Immature natural killer cell (primary cell): Measurements from ENCODE around the gene ALOX12. TPM values are rescaled to one million over a fixed set of nuclear protein-coding genes. Genes with fewer than 3 reads are reported as not detected.
"Not testable (repeated sequence)": the region's sequence is repeated elsewhere in the genome, so short reads cannot be mapped to it uniquely, and the experiment has no call there.

Experiments
- DNase-seq, 3 donors: peaks; one replicate each; pipeline ENCODE4 v3.0.0; 2022; ENCODE audit warnings: mixed read lengths in 1 of 3
- H3K27ac Mint-ChIP-seq, 6 donors: one replicate each; pipeline ENCODE4 v1.8.0; 2020; ENCODE audit warnings: mixed read lengths in 6 of 6, mild to moderate bottlenecking in 5 of 6, inconsistent platforms in 4 of 6, moderate library complexity in 3 of 6
- H3K27me3 Mint-ChIP-seq, 3 donors: one replicate each; pipeline ENCODE4 v1.8.0; 2020 to 2021; ENCODE audit warnings: low read depth in 3 of 3, mild to moderate bottlenecking in 3 of 3, mixed read lengths in 3 of 3, moderate library complexity in 3 of 3, inconsistent platforms in 1 of 3
- H3K36me3 Mint-ChIP-seq, 3 donors: one replicate each; pipeline ENCODE4 v1.8.0; 2020; ENCODE audit warnings: mixed read lengths in 3 of 3, inconsistent platforms in 2 of 3, mild to moderate bottlenecking in 2 of 3
- H3K4me1 Mint-ChIP-seq, 2 donors: one replicate each; pipeline ENCODE4 v1.8.0; 2020; ENCODE audit warnings: inconsistent platforms in 2 of 2, mild to moderate bottlenecking in 2 of 2, mixed read lengths in 2 of 2, moderate library complexity in 1 of 2
- H3K4me3 Mint-ChIP-seq, 5 donors: one replicate each; pipeline ENCODE4 v1.8.0; 2020; ENCODE audit warnings: mild to moderate bottlenecking in 5 of 5, mixed read lengths in 5 of 5, inconsistent platforms in 3 of 5, moderate library complexity in 3 of 5
- H3K9me3 Mint-ChIP-seq, 6 donors: one replicate each; pipeline ENCODE4 v1.8.0; 2020; ENCODE audit warnings: mild to moderate bottlenecking in 6 of 6, mixed read lengths in 6 of 6, inconsistent platforms in 4 of 6, moderate library complexity in 3 of 6
- polyA plus RNA-seq, 3 donors: library from polyadenylated mRNA; unstranded; fragments of 300-500 nt; fragmentation: Illumina TruSeq; gene quantifications; one replicate each; pipeline ENCODE4 v1.2.3, GENCODE V29; 2021

Gene ALOX12, protein sequence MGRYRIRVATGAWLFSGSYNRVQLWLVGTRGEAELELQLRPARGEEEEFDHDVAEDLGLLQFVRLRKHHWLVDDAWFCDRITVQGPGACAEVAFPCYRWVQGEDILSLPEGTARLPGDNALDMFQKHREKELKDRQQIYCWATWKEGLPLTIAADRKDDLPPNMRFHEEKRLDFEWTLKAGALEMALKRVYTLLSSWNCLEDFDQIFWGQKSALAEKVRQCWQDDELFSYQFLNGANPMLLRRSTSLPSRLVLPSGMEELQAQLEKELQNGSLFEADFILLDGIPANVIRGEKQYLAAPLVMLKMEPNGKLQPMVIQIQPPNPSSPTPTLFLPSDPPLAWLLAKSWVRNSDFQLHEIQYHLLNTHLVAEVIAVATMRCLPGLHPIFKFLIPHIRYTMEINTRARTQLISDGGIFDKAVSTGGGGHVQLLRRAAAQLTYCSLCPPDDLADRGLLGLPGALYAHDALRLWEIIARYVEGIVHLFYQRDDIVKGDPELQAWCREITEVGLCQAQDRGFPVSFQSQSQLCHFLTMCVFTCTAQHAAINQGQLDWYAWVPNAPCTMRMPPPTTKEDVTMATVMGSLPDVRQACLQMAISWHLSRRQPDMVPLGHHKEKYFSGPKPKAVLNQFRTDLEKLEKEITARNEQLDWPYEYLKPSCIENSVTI
- polyA plus RNA-seq: under 1 TPM; 0.24 to 0.92 (median 0.83) TPM

DNA sequence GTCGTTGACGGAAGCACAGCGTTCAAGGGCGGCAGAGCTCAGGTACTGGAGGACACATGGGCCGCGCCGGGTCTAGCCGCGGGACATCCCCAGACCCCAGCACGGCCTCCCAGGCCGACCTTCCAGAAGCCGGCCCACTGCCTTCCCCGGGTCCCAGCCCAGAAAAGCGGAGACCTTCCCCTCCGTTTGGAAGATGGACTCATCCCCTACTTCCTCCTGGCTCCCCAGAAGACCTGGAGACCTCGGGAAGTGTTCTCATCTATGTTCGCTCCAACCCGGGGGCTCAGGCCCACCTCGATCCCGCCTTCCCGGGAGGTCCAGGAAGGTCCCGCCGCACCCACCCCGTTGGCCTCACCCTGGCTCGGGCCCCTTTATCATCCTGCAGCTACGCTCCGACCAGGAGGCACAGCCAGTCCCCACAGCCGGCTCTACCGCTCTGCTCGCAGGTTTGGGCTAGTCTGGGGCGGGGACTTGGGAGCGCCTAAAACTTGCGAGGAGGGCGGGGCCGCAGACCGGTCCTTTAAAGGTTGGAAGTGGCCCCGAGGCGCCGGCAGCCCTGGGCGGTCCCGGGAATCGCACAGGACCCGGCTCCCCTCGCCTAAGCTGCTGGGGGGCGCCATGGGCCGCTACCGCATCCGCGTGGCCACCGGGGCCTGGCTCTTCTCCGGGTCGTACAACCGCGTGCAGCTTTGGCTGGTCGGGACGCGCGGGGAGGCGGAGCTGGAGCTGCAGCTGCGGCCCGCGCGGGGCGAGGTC is at the start of gene ALOX12:
Gene ALOX12 (plus strand): TSS at position 550 of the 756 bp plus-strand sequence. CDS start 69 bp downstream, at position 619.
- H3K4me1 Mint-ChIP-seq: peaks cover 5 to 8% of the 10 kb centered on the region in 2 donors
- peak within 1 kb of the TSS in 1 of 6 donors; percentile 35 for H3K27ac Mint-ChIP-seq
- peak within 1 kb of the TSS in 1 of 5 donors; percentile 27 for H3K4me3 Mint-ChIP-seq
- no peaks in the 10 kb centered on the region for H3K9me3 Mint-ChIP-seq
- peaks cover 14 to 25% (median 20%) of the 10 kb centered on the region in 3 donors for H3K36me3 Mint-ChIP-seq
- peaks cover 1 to 2% (median 2%) of the 10 kb centered on the region in 3 donors for H3K27me3 Mint-ChIP-seq
- no peak for DNase-seq

DNA sequence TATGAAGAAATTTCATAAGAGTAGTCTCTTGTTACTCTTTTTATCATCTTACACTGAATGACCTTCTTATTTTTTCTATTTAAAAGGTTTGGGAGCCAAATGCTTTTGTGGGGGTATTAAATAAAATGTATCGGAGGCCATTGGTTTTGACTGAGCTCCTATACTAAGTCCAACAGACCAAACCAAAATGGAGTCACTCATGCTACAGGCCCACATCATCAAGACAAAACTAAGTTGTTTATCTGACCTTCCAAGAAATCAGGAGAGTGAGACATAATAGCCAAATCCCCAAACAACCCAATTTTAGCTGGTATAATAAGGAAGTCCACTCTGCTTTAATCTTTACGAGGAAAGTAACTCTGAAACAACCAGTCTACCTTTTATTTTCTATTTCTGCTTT is 48.1 kb upstream of the ALOX12 start:
- no peaks in the 10 kb centered on the region for H3K36me3 Mint-ChIP-seq
- no peak overlapping the region for H3K4me3 Mint-ChIP-seq
- no peak overlapping the region for H3K27ac Mint-ChIP-seq
- DNase-seq: no peak
- peaks cover 0 to 2% (median 0%) of the 10 kb centered on the region in 3 donors for H3K27me3 Mint-ChIP-seq
- H3K4me1 Mint-ChIP-seq: peaks cover 0 to 6% of the 10 kb centered on the region in 2 donors
- H3K9me3 Mint-ChIP-seq: no peaks in the 10 kb centered on the region

- no peak for DNase-seq
- Mint-ChIP-seq H3K27me3 (no peaks in the 10 kb centered on the region), H3K4me3 (no peak overlapping the region), H3K4me1 (peaks cover 0 to 6% of the 10 kb centered on the region in 2 donors), H3K27ac (no peak overlapping the region), H3K36me3 (no peaks in the 10 kb centered on the region), H3K9me3 (no peaks in the 10 kb centered on the region)
Observed at GRCh38 chr17:6948562-6948961, 47.3 kb upstream of the ALOX12 start.

GRCh38 chr17:6948976-6949375 is 46.9 kb upstream of the ALOX12 start:
- peaks cover 0 to 6% of the 10 kb centered on the region in 2 donors for H3K4me1 Mint-ChIP-seq
- no peaks in the 10 kb centered on the region for H3K27me3 Mint-ChIP-seq
- DNase-seq: no peak
- no peaks in the 10 kb centered on the region for H3K9me3 Mint-ChIP-seq
- H3K4me3 Mint-ChIP-seq: no peak overlapping the region
- no peak overlapping the region for H3K27ac Mint-ChIP-seq
- H3K36me3 Mint-ChIP-seq: no peaks in the 10 kb centered on the region

GRCh38 chr17:6950938-6951337 is 44.9 kb upstream of the ALOX12 start:
- H3K9me3 Mint-ChIP-seq, H3K36me3 Mint-ChIP-seq, H3K4me3 Mint-ChIP-seq, H3K27ac Mint-ChIP-seq, H3K4me1 Mint-ChIP-seq, H3K27me3 Mint-ChIP-seq, DNase-seq: not testable (repeated sequence)

GRCh38 chr17:6953689-6954088 is 42.2 kb upstream of the ALOX12 start:
- Mint-ChIP-seq H3K4me1 (peaks cover 0 to 1% of the 10 kb centered on the region in 2 donors), H3K36me3 (no peaks in the 10 kb centered on the region), H3K27ac (no peak overlapping the region), H3K4me3 (no peak overlapping the region), H3K9me3 (no peaks in the 10 kb centered on the region), H3K27me3 (no peaks in the 10 kb centered on the region)
- no peak for DNase-seq

DNA sequence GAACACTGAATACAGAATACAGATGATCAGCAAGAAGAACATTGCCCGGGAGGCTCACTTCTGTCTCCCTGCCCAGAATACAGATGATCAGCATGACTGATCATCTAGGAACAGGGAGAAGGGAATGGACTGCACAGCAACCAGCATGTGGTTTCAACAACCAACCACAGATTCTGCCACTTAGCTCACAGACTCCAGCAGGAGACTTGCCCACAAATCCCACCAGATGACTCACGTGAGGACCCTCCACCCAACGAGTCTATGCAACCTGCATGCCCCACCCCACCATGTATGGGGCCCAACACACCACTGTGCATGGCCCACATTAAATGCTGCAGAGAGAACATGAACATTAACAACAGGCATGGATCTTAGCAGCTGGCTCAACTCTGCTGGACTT is 36.1 kb upstream of the ALOX12 start:
- H3K9me3 Mint-ChIP-seq: no peaks in the 10 kb centered on the region
- H3K36me3 Mint-ChIP-seq: no peaks in the 10 kb centered on the region
- no peak overlapping the region for H3K27ac Mint-ChIP-seq
- DNase-seq: no peak
- H3K4me3 Mint-ChIP-seq: no peak overlapping the region
- H3K27me3 Mint-ChIP-seq: no peaks in the 10 kb centered on the region
- peaks cover 0 to 7% of the 10 kb centered on the region in 2 donors for H3K4me1 Mint-ChIP-seq

- H3K36me3 Mint-ChIP-seq: no peaks in the 10 kb centered on the region
- no peaks in the 10 kb centered on the region for H3K4me1 Mint-ChIP-seq
- no peaks in the 10 kb centered on the region for H3K9me3 Mint-ChIP-seq
- DNase-seq: no peak
- peaks cover 2 to 3% (median 2%) of the 10 kb centered on the region in 3 donors for H3K27me3 Mint-ChIP-seq
- no peak overlapping the region for H3K27ac Mint-ChIP-seq
- H3K4me3 Mint-ChIP-seq: no peak overlapping the region
Observed at GRCh38 chr17:6969323-6969726, 26.5 kb upstream of the ALOX12 start.

GRCh38 chr17:6970992-6971391 is 24.9 kb upstream of the ALOX12 start:
- Mint-ChIP-seq H3K36me3 (no peaks in the 10 kb centered on the region), H3K27ac (no peak overlapping the region), H3K4me3 (no peak overlapping the region), H3K27me3 (peaks cover 2 to 3% (median 2%) of the 10 kb centered on the region in 3 donors), H3K9me3 (no peaks in the 10 kb centered on the region), H3K4me1 (no peaks in the 10 kb centered on the region)
- no peak for DNase-seq

DNA sequence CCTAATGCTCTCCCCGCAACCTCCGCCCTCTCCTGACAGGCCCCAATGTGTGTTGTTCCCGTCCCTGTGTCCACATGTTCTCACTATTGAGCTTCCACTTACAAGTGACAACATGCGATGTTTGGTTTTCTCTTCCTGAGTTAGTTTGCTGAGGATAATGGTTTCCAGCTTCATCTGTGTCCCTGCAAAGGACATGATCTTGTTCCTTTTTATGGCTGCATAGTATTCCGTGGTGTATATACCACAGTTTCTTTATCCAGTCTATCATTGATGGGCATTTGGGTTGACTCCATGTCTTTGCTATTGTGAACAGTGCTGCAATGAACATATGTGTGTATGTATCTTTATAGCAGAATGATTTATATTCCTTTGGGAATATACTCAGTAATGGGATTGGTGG is 16.4 kb upstream of the ALOX12 start:
- H3K27me3 Mint-ChIP-seq, H3K4me3 Mint-ChIP-seq, H3K27ac Mint-ChIP-seq, DNase-seq, H3K36me3 Mint-ChIP-seq, H3K4me1 Mint-ChIP-seq, H3K9me3 Mint-ChIP-seq: not testable (repeated sequence)

DNA sequence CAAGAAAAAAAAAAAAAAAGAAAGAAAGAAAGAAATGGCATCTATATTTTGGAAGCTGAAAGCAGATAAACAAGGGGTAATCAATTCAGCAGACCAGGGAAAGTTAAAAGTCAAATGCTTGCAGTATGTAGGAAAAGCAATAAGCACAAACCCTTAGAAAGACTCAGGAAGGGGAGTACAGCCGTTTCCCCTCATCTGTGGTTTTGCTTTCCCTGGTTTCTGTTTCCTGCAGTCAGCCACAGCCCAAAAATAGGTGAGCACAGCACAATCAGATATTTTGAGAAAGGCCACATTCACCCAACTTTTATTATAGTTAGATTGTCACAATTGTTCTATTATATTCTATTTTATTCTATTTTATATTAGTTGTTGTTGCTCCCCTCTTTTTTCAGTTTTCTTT is 14.4 kb upstream of the ALOX12 start:
- DNase-seq: no peak
- Mint-ChIP-seq H3K27ac (no peak overlapping the region), H3K27me3 (peaks cover 0 to 2% (median 0%) of the 10 kb centered on the region in 3 donors), H3K9me3 (no peaks in the 10 kb centered on the region), H3K4me3 (no peak overlapping the region), H3K36me3 (peaks cover 0 to 3% (median 0%) of the 10 kb centered on the region in 3 donors), H3K4me1 (peaks cover 3 to 6% of the 10 kb centered on the region in 2 donors)

DNA sequence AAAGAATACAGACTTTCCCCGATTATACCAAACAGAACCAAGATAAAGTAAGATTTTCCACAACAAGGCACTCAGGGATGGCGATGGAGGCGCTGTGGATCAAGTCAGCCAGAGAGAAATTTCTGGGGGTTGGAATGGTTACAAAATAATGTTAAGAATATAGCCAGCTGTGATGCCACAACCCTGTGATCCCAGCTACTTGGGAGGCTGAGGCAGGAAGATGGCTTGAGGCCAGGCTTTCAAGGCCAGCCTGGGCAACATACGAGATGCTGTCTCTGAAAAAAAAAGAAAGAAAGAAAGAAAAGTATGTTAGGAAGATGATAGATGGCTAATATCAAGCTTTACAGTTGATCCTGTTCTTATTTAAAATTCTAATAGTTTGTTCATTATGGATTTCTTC is 10.6 kb upstream of the ALOX12 start:
- no peak overlapping the region for H3K4me3 Mint-ChIP-seq
- DNase-seq: no peak
- H3K9me3 Mint-ChIP-seq: no peaks in the 10 kb centered on the region
- H3K27me3 Mint-ChIP-seq: peaks cover 0 to 4% (median 0%) of the 10 kb centered on the region in 3 donors
- H3K4me1 Mint-ChIP-seq: peaks cover 3 to 6% of the 10 kb centered on the region in 2 donors
- H3K36me3 Mint-ChIP-seq: peaks cover 0 to 5% (median 3%) of the 10 kb centered on the region in 3 donors
- peak overlapping the region in 1 of 6 donors; percentile 40 for H3K27ac Mint-ChIP-seq

DNA sequence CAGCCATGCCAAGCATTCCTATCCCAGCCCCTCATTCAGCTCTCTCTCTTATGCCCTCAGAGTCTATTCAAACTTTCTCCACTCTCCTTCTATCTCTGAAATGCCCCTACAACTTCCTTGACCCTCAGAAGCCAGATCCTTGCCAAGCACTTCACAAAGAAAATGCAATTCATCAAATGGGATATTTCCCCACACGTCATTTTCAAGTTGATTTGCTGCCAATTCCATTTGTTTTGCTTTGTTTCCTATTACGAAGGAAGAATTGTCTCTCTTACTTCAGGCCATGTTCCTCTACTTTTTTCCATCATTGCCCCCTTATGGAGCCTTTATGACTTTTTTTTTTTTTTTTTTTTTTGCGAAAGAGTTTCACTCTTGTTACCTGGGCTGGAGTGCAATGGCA is 9.2 kb upstream of the ALOX12 start:
- H3K36me3 Mint-ChIP-seq: peaks cover 0 to 5% (median 3%) of the 10 kb centered on the region in 3 donors
- H3K4me1 Mint-ChIP-seq: no peaks in the 10 kb centered on the region
- H3K27ac Mint-ChIP-seq: no peak overlapping the region
- peaks cover 0 to 5% (median 0%) of the 10 kb centered on the region in 3 donors for H3K27me3 Mint-ChIP-seq
- no peaks in the 10 kb centered on the region for H3K9me3 Mint-ChIP-seq
- no peak overlapping the region for H3K4me3 Mint-ChIP-seq
- no peak for DNase-seq

DNA sequence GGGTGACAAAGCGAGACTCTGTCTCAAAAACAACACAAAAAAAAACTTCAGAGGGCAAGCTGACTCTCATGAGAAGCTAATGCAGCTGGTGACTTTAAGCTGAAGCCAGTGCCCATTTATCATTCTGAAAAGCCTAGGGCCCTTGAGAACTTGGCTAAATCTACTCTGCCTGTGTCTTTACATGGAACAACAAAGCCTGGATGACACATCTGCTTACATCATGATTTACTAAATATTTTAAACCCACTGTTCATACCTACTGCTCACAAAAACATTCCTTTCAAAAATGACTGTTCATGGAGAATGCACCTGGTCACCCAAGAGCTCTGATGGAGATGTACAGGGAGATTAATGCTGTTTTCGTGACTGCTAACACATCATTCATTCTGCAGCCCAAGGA is 6.1 kb upstream of the ALOX12 start:
- Mint-ChIP-seq H3K27ac (no peak overlapping the region), H3K27me3 (peaks cover 0 to 5% (median 2%) of the 10 kb centered on the region in 3 donors), H3K4me3 (no peak overlapping the region), H3K9me3 (no peaks in the 10 kb centered on the region), H3K4me1 (peaks cover under 1 to 6% of the 10 kb centered on the region in 2 donors), H3K36me3 (peaks cover 0 to 5% (median 4%) of the 10 kb centered on the region in 3 donors)
- DNase-seq: no peak
